ENCODE measurements around the gene MSMB.

Gene MSMB

GRCh38 chr10:46028584-46029460 is 17.2 kb downstream of the MSMB start:
- FAIRE-seq, result no peak
- DNase-seq (ENCODE audit: insufficient read length), result no peak
- TF ChIP-seq POLR2A (IDR thresholded peaks at IDR 0.05; ENCODE audit: low read depth, low read length) (no peak), TAF1 (IDR thresholded peaks at IDR 0.05; ENCODE audit: borderline replicate concordance, low read depth, low read length) (no peak), POLR2AphosphoS5 (IDR thresholded peaks at IDR 0.05; ENCODE audit: low read depth, low read length) (no peak)

GRCh38 chr10:46026106-46026505 is 20.0 kb downstream of the MSMB start:
- TF ChIP-seq TAF1 (IDR thresholded peaks at IDR 0.05; ENCODE audit: borderline replicate concordance, low read depth, low read length) (no peak), POLR2AphosphoS5 (IDR thresholded peaks at IDR 0.05; ENCODE audit: low read depth, low read length) (no peak), POLR2A (IDR thresholded peaks at IDR 0.05; ENCODE audit: low read depth, low read length) (no peak)
- FAIRE-seq (no peak), DNase-seq (ENCODE audit: insufficient read length) (no peak)

GRCh38 chr10:46025406-46025805 is 20.7 kb downstream of the MSMB start:
- DNase-seq (ENCODE audit: insufficient read length) (no peak), FAIRE-seq (no peak)
- TF ChIP-seq POLR2AphosphoS5 (IDR thresholded peaks at IDR 0.05; ENCODE audit: low read depth, low read length) (no peak), POLR2A (IDR thresholded peaks at IDR 0.05; ENCODE audit: low read depth, low read length) (no peak), TAF1 (IDR thresholded peaks at IDR 0.05; ENCODE audit: borderline replicate concordance, low read depth, low read length) (no peak)

- TF ChIP-seq POLR2A (IDR thresholded peaks at IDR 0.05; ENCODE audit: low read depth, low read length), result no peak
- no peak for TF ChIP-seq POLR2AphosphoS5 (IDR thresholded peaks at IDR 0.05; ENCODE audit: low read depth, low read length)
- TF ChIP-seq TAF1 (IDR thresholded peaks at IDR 0.05; ENCODE audit: borderline replicate concordance, low read depth, low read length), result no peak
- DNase-seq (ENCODE audit: insufficient read length) (no peak), FAIRE-seq (no peak)
Observed at GRCh38 chr10:46024948-46025347, 21.1 kb downstream of the MSMB start.

GRCh38 chr10:46022978-46023702 is 22.9 kb downstream of the MSMB start:
- peak; percentile 61; the same call in 1 of the 2 replicates for TF ChIP-seq POLR2A (IDR thresholded peaks at IDR 0.05; ENCODE audit: low read depth, low read length)
- no peak for TF ChIP-seq TAF1 (IDR thresholded peaks at IDR 0.05; ENCODE audit: borderline replicate concordance, low read depth, low read length)
- peak; percentile 45; the same call in 1 of the 2 replicates for TF ChIP-seq POLR2AphosphoS5 (IDR thresholded peaks at IDR 0.05; ENCODE audit: low read depth, low read length)
- FAIRE-seq (no peak), DNase-seq (ENCODE audit: insufficient read length) (peak; percentile 71)

- FAIRE-seq, result no peak
- TF ChIP-seq TAF1 (IDR thresholded peaks at IDR 0.05; ENCODE audit: borderline replicate concordance, low read depth, low read length), result no peak
- DNase-seq (ENCODE audit: insufficient read length), result no peak
Observed at GRCh38 chr10:46020344-46020657, 25.8 kb downstream of the MSMB start.

GRCh38 chr10:46019569-46020343 is 26.3 kb downstream of the MSMB start:
- FAIRE-seq, result no peak
- TF ChIP-seq POLR2AphosphoS5 (IDR thresholded peaks at IDR 0.05; ENCODE audit: low read depth, low read length) (no peak), POLR2A (IDR thresholded peaks at IDR 0.05; ENCODE audit: low read depth, low read length) (no peak), TAF1 (IDR thresholded peaks at IDR 0.05; ENCODE audit: borderline replicate concordance, low read depth, low read length) (no peak)
- DNase-seq (ENCODE audit: insufficient read length), result no peak

- DNase-seq (ENCODE audit: insufficient read length) (no peak), FAIRE-seq (no peak)
Observed at GRCh38 chr10:46019177-46019528, 26.9 kb downstream of the MSMB start.

GRCh38 chr10:46018453-46019176 is 27.5 kb downstream of the MSMB start:
- TF ChIP-seq POLR2AphosphoS5 (IDR thresholded peaks at IDR 0.05; ENCODE audit: low read depth, low read length) (no peak), POLR2A (IDR thresholded peaks at IDR 0.05; ENCODE audit: low read depth, low read length) (no peak), TAF1 (IDR thresholded peaks at IDR 0.05; ENCODE audit: borderline replicate concordance, low read depth, low read length) (no peak)
- FAIRE-seq (no peak), DNase-seq (ENCODE audit: insufficient read length) (no peak)

More at GRCh38 chr10:46019177-46019528, 26.9 kb downstream of the MSMB start:
- TF ChIP-seq TAF1 (IDR thresholded peaks at IDR 0.05; ENCODE audit: borderline replicate concordance, low read depth, low read length), result no peak

GRCh38 chr10:46017733-46018132 is 28.3 kb downstream of the MSMB start:
- TF ChIP-seq POLR2AphosphoS5 (IDR thresholded peaks at IDR 0.05; ENCODE audit: low read depth, low read length) (no peak), TAF1 (IDR thresholded peaks at IDR 0.05; ENCODE audit: borderline replicate concordance, low read depth, low read length) (no peak), POLR2A (IDR thresholded peaks at IDR 0.05; ENCODE audit: low read depth, low read length) (no peak)
- FAIRE-seq (no peak), DNase-seq (ENCODE audit: insufficient read length) (no peak)

- DNase-seq (ENCODE audit: insufficient read length) (no peak), FAIRE-seq (no peak)
- TF ChIP-seq POLR2A (IDR thresholded peaks at IDR 0.05; ENCODE audit: low read depth, low read length) (no peak), POLR2AphosphoS5 (IDR thresholded peaks at IDR 0.05; ENCODE audit: low read depth, low read length) (no peak), TAF1 (IDR thresholded peaks at IDR 0.05; ENCODE audit: borderline replicate concordance, low read depth, low read length) (no peak)
Observed at GRCh38 chr10:46016811-46017210, 29.3 kb downstream of the MSMB start.

All from GM12892 (cell line).